Left forelimb (tissue), 1 donor: Measurements from ENCODE around the gene RFPL2.
"Not testable (repeated sequence)": the region's sequence is repeated elsewhere in the genome, so short reads cannot be mapped to it uniquely, and the experiment has no call there.

Source experiments
- DNase-seq: peaks from one replicate; pipeline ENCODE4 v3.0.0-alpha.2; 2018; ENCODE audit warnings: low spot score

The RFPL2 gene

DNA sequence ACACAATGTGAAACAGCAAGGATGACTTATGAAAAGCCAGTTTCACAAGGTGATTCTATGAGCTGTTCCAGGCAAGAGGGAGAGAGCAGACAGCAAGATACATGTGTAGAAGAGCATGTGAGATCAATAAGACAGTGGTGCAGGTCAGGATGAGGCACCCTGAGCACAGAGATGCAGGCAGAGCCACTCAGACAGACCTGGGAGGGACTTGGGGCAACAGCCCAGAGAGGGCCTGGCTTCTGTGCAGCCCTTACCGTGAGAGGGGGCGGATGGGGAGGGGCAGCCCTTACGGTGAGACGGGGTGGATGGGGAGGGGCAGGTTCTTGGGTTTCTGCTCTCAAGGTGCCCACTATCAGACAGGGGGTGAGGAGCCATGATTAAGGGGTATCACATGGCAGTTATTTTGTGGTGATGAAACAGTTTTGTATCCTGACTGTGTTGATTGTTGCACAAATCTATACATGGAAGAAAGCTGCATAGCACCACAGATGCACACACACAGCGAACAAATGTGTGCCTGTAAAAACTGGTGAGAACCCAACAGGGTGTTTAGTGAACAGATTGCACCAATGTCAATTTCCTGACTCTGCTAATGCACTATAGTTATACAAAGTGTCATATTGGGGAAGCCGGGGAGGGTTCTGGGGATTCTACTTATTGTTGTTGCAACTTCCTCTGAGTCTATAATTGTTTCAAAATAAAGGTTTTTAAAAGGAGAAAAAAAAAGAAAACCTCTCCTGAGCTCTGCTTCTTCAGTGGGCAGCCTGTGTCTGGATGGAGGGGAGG, 40.6 kb downstream of the RFPL2 start:
- DNase-seq, result no peak

DNA sequence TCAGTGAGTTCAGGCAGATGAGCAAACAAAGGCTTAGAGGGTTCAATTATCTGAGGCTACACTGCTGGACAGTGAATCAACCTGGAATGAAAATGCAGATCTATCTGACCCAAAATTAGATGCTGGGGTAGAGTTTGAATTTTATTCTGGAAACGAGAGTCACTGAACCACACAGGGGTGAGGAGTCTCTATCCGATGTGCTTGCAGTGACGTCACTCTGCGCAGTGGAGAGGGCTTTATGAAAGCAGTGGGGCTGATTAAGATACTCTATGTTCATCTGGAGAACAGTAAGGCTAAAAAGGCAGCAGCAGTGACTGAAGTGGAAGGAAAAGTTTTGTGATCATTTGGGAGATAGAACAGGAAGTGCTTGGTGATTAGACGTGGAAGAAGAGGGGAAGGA, 44.5 kb downstream of the RFPL2 start:
- not testable (repeated sequence) for DNase-seq

DNA sequence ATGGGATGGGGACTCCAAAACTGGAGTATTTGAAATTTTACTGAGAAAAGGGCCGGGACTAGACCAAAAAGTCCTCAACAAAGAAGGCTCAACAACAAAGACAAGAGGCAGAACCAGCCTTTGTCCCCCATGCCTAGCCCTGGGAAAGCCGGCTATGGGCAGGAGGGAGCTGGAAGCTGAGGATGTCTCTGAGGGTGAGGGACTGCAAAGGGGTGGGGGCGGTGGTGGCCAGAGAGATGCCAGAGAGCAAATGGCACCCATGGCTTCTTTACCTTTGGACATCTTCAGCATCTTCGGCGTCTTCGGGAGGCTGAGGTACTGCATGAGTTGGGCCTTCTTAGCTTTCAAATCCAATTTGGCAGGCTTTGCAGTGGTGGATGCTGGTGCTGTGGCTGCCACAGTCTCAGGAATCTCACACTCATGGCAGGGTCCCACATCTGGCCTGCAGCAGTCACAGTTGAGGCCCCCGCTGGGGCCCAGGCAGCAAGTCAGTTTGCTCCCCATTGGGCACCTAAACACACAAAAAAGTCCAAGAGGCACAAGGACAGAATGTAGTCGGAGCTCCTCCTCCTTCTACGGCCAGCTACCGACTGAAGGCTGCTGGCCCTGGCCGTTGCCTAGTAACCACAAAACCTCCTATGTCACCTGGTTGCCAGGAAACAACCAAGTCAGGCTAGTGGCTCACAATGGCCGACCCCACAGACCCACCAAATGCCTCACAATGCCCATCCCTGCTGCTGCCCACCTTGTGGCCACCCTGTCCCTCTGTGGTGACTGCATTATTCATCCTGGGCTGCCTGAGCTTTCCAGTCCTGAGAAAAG, 46.0 kb downstream of the RFPL2 start, which contains the start of gene C22orf42:
C22orf42 (minus strand) TSS at position 592 of the 822 bp plus-strand sequence; CDS start at position 504, 88 bp downstream.
- DNase-seq, result no peak

DNA sequence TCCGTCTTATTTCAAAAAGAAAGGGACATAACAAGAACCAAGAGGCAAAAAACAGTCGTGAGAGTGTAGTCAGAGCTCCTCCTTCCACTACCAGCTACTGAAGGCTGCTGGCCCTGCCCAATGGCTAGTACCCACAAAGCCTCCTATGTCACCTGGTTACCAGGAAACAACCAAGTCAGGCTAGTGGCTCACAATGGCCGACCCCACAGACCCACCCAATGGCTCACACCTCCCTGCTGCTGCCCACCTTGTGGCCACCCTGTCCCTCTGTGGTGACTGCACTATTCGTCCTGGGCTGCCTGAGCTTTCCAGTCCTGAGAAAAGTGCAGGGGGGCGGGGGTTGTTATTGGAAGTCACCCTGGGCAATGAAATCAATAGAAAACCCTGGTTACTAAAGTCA, 47.2 kb downstream of the RFPL2 start:
- not testable (repeated sequence) for DNase-seq

DNA sequence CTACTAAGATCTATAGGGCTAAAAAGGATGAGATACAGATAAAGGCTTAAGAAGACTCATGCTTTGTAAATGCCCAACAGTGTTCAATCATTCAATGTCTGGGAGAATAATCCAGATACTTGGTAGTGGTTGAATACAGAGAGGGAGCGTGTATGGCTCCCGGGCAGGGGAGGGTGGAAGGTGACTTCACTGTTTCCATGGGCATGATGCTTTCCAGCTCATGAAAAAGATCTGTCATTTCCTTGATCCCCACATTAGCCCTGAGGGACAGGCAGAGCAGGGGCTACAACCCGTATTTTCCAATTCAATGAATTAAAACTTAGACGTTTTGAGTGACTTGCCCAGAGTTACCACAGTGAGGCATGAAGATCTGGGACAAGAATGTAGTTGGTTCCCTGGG, 50.1 kb downstream of the RFPL2 start:
- DNase-seq, result not testable (repeated sequence)

DNA sequence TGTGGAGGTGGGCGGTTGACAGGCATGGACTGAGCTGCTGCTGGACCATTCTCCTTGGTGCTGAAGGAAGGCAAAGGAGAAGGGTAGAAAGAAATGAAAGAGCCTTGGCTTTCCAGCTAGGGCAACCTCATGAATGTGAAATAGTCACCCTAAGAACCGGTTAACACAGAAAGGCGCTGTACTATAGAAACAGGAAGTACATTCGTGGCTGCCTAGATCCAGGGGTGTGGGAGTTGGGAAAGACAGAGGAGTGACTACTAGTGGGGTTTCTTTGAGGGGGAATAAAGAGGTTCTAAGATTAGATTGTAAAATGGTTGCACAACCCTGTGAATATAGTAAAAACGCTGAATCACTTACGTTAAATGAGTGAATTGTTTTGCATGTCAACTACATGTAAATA, 53.2 kb downstream of the RFPL2 start:
- not testable (repeated sequence) for DNase-seq

DNA sequence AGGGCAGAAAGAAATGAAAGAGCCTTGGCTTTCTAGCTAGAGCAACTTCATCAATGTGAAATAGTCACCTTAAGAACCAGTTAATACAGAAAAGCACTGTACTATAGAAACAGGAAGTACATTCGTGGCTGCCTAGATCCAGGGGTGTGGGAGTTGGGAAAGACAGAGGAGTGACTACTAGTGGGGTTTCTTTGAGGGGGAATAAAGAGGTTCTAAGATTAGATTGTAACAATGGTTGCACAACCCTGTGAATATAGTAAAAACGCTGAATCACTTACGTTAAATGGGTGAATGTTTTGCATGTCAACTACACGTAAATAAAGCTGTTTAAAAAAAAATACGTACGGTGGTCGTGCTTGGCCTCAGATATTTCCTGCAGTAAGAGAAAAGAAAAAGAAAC, 54.2 kb downstream of the RFPL2 start:
- DNase-seq, result not testable (repeated sequence)

DNA sequence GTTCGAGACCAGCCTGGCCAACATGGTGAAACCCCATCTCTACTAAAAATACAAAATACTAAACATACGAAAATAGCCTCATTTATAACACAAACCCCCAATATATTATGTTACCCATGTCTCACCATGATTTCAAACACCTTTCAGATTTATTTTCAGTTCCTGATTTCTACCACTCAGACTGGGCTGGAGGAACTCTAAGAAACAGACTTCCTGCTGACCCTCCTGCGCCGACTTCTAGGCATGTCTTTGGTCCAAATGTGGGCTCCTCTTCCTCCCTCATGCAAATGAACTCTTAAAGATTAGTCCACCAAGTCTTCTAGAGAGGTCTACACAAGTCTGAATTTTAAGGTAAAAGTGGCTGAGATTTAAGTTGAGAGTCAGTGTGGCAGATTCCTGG, 56.5 kb downstream of the RFPL2 start:
- DNase-seq, result not testable (repeated sequence)

DNA sequence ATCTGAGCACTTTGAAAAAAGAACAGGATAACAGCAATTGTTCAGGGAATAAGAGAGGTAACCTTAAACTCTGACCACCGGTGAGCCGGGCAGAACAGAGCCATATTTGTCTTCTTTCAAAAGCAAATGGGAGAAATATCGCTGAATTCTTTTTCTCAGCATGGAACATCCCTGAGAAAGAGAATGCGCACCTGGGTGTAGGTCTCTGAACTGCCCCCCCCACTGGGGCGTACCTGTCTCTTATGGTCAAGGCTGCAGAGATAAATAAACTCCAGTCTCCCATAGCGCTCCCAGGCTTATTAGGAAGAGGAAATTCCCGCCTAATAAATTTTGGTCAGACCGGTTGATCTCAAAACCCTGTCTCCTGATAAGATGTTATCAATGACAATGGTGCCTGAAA, 57.7 kb downstream of the RFPL2 start:
- not testable (repeated sequence) for DNase-seq

DNA sequence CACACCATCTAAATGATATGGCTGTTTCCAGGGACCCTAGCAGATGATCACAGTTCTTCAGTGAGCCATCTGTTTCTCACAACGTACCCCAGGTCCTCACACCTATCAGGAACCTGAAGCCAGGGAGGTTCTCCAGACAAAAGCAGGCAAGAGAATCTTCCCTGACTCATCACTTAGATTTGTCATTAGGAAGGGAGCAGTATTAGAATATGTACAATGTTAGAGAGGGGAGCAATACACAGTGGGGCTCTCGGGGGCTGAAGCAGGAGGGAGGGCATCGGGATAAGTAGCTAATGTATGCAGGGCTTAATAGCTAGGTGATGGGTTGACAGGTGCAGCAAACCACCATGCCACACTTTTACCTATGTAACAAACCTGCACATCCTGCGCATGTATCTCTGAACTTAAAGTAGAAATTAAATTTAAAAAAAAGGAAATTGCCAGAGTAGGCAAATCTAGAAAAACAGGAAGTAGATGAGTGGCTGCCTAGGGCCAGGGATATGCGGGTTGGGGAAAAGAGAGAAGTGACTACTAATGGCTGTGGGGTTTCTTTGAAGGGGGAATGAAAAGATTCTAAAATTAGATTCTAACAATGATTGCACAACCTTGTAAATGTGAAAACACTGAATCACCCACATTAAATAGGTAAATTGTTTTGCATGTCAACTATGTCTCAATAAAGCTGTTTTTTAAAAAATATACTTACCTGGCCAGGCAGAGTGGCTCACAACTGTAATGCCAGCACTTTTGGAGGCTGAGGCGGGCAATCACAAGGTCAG, 60.2 kb downstream of the RFPL2 start:
- no peak for DNase-seq

DNA sequence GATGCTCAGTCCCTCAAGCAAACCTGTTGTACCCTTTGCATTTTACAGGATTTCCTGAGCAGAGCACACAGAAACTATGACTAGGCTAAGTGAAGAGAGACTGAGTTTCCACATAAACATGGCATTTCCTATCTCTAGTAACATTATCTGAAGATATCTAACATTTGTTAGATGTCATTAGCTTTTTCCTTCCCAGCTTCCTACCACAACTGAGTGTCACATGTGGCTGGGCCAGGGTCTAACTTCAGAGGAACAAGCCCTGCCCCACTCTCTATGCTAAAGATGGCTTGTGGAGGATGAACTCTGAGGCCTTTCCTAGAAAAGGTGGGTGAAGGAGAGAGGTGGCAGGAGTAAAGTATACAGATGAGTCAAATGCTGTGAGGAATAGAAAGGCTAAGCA, 62.3 kb downstream of the RFPL2 start:
- no peak for DNase-seq

DNA sequence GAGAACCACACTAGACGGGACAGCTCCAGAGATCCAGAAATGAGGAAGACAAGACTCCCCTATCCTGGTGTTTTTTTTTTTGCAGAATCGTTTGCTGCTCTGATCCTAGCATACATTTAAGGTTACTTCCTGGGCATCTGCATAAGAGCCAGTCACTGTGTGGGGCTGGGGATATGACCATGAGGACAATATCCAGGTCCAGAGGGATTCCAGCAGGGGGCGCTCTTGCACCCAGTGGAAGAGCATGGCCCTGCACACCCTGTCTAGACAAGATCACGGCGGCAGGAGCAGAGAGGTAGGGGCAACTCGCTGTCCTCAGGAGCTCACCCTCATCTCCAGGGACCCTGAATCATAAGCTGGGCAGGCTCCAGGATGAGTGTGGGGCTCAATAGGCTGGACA, 64.2 kb downstream of the RFPL2 start:
- not testable (repeated sequence) for DNase-seq
